ENCODE results near the gene PI4K2B.
"Not testable (repeated sequence)": the region's sequence is repeated elsewhere in the genome, so short reads cannot be mapped to it uniquely, and the experiment has no call there.

Gene PI4K2B

DNA sequence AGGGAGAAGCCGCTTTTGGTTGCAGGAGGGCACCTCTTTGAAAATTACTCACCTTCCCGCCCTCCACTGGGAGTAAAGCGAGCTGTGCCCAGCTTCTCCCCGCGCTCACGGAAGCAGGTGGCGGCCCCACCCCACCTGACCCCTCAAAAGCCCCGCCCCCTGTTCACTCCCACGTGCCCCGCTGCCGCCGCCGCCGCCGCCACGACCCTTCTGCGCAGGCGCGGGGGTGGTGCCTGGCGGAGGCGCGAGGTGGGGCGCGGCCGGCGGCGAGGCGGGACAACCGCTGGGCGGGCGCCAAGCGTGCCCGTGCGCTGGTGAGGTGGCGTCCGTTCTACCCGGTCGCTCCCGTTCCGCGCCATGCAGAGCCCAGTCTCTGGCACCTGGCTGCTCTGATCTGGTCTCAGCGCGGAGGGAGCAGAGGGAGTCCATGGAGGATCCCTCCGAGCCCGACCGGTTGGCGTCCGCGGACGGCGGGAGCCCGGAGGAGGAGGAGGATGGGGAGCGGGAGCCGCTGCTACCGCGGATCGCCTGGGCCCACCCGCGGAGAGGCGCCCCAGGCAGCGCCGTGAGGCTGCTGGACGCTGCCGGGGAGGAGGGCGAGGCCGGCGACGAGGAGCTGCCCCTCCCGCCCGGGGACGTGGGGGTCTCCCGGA lies at the start of gene PI4K2B:
TSS of gene PI4K2B (plus strand) at position 297 of the 653 bp plus-strand sequence. CDS start at position 428, 131 bp downstream.
- peak; percentile 81 for DNase-seq (ENCODE audit: insufficient read length, low spot score)
- FAIRE-seq: peak; percentile 82

GRCh38 chr4:25184056-25184455 lies 49.8 kb upstream of the PI4K2B start:
- no peak for FAIRE-seq
- no peak for DNase-seq (ENCODE audit: insufficient read length, low spot score)

- no peak for DNase-seq (ENCODE audit: insufficient read length, low spot score)
- no peak for FAIRE-seq
These were observed 43.4 kb upstream of the PI4K2B start for GRCh38 chr4:25190407-25190806.

DNA sequence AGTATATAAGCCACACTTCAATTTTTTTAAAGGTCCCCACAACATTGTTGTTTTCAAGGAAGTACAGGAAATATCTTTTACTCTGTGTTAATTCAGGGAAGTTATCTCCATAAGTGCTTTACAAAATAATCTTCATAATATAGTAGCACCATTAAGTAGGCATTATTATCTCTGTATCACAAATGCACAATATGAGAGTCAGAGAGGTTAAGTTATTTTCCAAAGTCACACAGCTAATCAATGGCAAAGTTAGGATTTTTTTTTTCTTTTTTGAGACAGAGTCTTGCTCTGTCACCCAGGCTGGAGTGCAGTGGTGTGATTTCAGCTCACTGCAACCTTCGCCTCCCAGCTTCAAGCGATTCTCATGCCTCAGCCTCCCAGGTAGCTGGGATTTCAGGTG lies 35.1 kb upstream of the PI4K2B start:
- DNase-seq (ENCODE audit: insufficient read length, low spot score) (no peak), FAIRE-seq (no peak)

- FAIRE-seq (no peak), DNase-seq (ENCODE audit: insufficient read length, low spot score) (no peak)
These were observed 25.8 kb upstream of the PI4K2B start for GRCh38 chr4:25207997-25208396.

DNA sequence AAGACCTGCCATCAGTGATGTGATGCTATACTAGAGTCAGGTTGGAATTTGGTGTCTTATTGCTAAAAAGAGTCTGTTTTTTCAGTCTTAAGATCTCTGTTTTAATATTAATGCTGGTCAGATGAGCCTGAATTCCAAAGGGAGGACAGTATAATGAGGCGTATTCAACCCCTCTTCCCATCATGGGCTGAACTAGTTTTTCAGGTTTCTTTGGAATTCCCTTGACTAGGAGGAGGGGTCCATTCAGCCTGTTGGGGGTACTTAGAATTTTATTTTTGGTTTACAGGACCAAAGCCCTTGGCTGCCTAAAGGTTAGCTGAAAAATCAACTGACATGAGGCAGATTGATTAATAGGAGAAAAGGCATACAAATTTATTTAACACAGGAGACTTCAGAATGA lies 24.1 kb upstream of the PI4K2B start:
- no peak for FAIRE-seq
- DNase-seq (ENCODE audit: insufficient read length, low spot score): no peak

DNA sequence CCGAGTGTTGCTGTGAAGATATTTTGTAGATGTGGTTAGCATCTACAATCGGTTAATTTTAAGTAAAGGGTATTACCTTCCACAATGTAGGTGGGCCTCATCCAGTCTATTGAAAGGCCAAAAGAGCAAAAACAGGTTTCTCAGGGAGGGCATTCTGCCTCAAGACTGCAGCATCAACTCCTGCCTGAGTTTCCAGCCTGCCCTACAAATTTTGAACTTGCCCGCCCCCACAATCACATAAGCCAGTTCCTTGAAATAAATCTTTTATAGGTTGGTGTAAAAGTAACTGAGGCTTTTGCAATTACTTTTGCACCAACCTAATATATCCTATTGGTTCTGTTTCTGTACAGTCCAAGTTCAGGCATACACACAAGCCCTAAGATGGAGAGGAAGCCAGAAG lies 22.1 kb upstream of the PI4K2B start:
- FAIRE-seq (no peak), DNase-seq (ENCODE audit: insufficient read length, low spot score) (no peak)

GRCh38 chr4:25212822-25213221 lies 21.0 kb upstream of the PI4K2B start:
- FAIRE-seq (no peak), DNase-seq (ENCODE audit: insufficient read length, low spot score) (no peak)

- DNase-seq (ENCODE audit: insufficient read length, low spot score) (no peak), FAIRE-seq (no peak)
These were observed 20.4 kb upstream of the PI4K2B start for GRCh38 chr4:25213347-25213979.

- FAIRE-seq; DNase-seq (ENCODE audit: insufficient read length, low spot score): not testable (repeated sequence)
These were observed 19.1 kb upstream of the PI4K2B start for GRCh38 chr4:25214750-25215149.

DNA sequence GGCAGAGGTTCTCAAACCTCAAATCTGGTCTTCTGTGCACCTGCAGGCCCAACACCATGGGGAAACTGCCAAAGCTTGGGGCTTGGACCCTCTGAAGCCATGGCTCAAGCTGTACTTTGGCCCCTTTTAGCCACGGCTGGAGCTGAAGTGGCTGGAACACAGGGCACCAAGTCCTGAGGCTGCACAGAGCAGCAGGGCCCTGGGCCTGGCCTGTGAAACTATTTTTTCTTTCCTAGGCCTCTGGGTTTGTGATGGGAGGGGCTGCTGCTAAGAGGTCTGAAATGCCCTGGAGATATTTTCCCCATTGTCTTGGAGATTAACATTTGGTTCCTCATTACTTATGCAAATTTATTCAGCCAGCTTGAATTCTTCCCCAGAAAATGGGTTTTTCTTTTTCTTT lies 18.3 kb upstream of the PI4K2B start:
- DNase-seq (ENCODE audit: insufficient read length, low spot score) (no peak), FAIRE-seq (no peak)

DNA sequence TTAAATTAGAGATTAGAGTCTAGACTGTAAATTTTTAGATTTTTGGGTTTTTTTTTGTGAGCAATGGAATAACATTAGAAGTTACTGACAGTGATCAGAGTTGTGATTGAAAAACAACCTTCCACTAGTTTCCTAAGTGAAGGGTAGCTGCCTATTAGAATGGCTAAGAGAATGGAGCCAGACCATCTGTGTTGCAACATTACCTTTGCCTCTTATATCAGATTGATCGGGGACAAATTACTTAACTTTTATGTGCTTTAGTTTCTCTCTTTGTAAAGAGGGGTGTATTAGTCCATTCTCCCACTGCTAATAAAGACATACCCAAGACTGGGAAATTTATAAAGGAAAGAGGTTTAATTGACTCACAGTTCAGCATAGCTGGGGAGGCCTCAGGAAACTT lies 12.5 kb upstream of the PI4K2B start:
- no peak for FAIRE-seq
- DNase-seq (ENCODE audit: insufficient read length, low spot score): no peak

DNA sequence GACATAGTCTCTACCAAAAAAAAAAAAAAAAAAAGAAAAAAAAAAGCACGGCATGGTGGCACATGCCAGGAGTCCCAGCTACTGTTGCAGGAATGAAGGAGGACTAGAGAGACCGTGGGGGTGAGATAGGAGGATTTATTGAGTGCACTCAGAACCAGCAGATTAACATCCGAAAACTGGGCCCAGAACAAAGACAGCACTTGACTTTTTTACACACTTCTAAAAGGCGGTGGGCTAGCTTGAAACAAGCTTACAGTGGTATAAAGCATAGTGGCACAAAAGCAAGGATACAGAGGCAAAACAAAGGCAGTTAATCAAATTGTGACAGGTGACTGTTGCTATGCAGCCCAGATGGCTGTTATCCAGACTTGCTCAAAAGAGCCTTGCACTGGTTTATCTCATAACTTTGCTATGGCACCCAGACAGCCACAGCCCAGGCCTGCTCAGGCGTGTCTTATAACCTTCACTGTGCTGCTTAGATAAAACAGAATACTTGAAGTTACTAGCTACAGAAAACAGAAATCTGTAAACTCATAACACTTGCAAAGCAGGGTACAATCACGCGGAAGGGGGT lies 9.9 kb upstream of the PI4K2B start:
- FAIRE-seq: no peak
- DNase-seq (ENCODE audit: insufficient read length, low spot score): no peak

- no peak for FAIRE-seq
- no peak for DNase-seq (ENCODE audit: insufficient read length, low spot score)
These were observed 4.0 kb upstream of the PI4K2B start for GRCh38 chr4:25229804-25230203.

DNA sequence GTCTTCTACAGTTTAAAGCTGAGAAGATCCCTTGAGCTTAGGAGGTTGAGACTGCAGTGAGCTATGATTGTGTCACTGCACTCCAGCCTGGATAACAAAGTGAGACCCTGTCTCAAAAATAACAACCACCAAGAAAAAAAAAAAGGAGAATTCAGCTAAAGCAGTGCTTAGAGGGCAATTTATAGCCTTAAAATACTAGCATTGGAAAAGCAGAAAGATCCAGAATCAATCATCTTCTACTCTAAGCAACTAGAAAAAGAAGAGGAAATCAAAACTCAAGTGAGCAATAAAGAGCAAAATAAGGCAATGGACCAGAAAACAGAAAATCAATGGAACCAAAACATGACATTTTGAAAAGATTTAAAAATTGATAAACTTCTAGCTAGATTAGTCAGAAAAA lies 639 bp upstream of the PI4K2B start:
- FAIRE-seq (no peak), DNase-seq (ENCODE audit: insufficient read length, low spot score) (no peak)

DNA sequence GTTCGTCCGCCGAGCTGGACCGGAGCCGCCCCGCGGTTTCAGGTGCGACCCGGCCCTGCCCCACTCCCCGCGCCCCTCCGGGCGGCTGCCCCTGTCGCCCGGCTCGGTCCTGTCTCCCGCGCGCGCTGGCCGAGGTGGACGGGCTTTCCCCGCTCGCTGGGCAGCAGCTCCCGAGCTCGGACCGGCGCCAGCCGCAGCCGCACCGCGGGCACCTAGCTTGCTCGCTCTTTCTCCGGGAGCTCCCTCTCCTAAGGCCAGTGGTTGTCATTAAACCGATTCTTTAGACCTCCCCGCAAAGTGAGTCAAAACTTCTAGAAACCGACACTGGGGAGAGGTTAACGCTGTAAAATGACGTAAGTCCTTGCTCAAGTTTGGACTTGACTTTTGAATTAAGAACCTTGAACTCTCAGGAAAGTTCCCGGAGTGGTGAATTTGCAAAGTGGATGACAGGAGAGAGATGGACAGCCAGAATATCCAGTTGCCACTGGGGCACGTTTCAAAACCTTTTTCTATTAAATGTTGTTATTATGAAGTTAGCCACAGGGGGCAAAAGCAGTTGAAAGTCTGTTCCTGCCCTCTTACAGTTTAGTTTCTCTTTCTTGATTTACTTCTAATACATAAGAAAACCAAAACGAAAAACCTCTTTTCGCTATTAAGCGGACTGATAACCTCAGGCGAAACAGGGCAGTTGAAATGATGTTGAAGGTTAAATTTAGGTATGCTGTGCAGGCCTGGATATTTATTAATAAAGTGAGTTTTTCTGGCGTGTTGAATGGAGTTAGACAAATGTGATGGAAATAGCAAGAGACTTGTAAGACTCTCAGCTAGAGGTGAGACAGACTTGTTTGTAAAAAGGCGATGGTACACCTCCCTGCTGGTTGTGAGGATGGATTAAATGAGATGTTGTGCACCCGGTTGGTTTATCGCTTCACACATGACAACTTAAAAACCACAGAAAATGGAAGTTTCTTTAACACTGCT lies 847 bp downstream of the PI4K2B start:
- peak; percentile 68 for DNase-seq (ENCODE audit: insufficient read length, low spot score)

GRCh38 chr4:25235401-25235800 lies 1.6 kb downstream of the PI4K2B start:
- FAIRE-seq (no peak), DNase-seq (ENCODE audit: insufficient read length, low spot score) (no peak)

More for the DNA sequence above, 847 bp downstream of the PI4K2B start:
- no peak for FAIRE-seq

- not testable (repeated sequence) for DNase-seq (ENCODE audit: insufficient read length, low spot score); FAIRE-seq
These were observed 2.2 kb downstream of the PI4K2B start for GRCh38 chr4:25236030-25236429.

- FAIRE-seq (no peak), DNase-seq (ENCODE audit: insufficient read length, low spot score) (no peak)
These were observed 3.1 kb downstream of the PI4K2B start for GRCh38 chr4:25236971-25237370.

DNA sequence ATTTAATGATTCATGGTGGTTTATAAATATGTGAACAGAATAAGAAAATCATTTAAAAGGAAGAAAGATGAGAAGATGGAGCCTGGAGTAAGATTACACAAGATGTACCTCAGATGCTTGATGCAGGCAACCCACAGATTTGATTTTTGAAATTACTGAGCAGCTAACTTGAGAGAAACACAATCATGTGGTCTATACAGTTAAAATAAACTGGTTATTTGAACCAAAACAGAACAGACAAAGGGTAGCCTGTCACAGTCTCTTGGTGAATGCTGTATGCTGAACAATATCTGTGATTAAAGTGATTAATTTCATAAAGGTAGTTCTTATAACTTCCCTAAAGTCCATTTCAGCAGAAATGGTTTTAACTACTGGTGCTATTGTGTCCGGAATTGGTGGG lies 4.2 kb downstream of the PI4K2B start:
- no peak for DNase-seq (ENCODE audit: insufficient read length, low spot score)
- no peak for FAIRE-seq

GRCh38 chr4:25239528-25239927 lies 5.7 kb downstream of the PI4K2B start:
- DNase-seq (ENCODE audit: insufficient read length, low spot score); FAIRE-seq: not testable (repeated sequence)
